CD4-positive, alpha-beta T cell treated with Interleukin-2 at 100 ng/mL for 4 hours (primary cell): ENCODE measurements around the gene POMGNT1.

Experiments used
- DNase-seq: peaks from one replicate; pipeline ENCODE4 v3.0.0-alpha.2; 2020; ENCODE audit warnings: low spot score

The POMGNT1 gene

GRCh38 chr1:46157916-46158311, 40.3 kb downstream of the POMGNT1 start:
- no peak for DNase-seq

- DNase-seq: no peak
Measured at GRCh38 chr1:46153732-46154131, 44.5 kb downstream of the POMGNT1 start.

GRCh38 chr1:46153228-46153627, 45.0 kb downstream of the POMGNT1 start:
- no peak for DNase-seq

- DNase-seq: no peak
Measured at GRCh38 chr1:46152016-46152415, 46.2 kb downstream of the POMGNT1 start.

- DNase-seq: no peak
Measured at GRCh38 chr1:46150085-46150484, 48.1 kb downstream of the POMGNT1 start.

- DNase-seq: no peak
Measured at GRCh38 chr1:46148318-46148717, 49.9 kb downstream of the POMGNT1 start.
